H1 (cell line): Measurements from ENCODE around the gene FAHD2B. TPM values are rescaled to one million over a fixed set of nuclear protein-coding genes. Genes with fewer than 3 reads are reported as not detected.
"Not testable (repeated sequence)": the region's sequence is repeated elsewhere in the genome, so short reads cannot be mapped to it uniquely, and the experiment has no call there.

Experiments
- CTCF ChIA-PET: fragments of 300-600 bp; sonication (Branson Sonifier 250); formaldehyde crosslinking; loops from one replicate; lab custom pipeline; 2021; ENCODE audit not compliant: partially characterized antibody; lab: Charles Lee
- POLR2A ChIA-PET: fragments of 300-600 bp; sonication (Branson Sonifier 250); formaldehyde crosslinking; loops from one replicate; lab custom pipeline; 2021; ENCODE audit warnings: inconsistent platforms; ENCODE audit not compliant: partially characterized antibody; lab: Charles Lee
- DNase-seq, 2 experiments: peaks; one replicate each; pipeline versions ENCODE4 v3.0.0 to v3.0.0-alpha.2; 2010 to 2022; ENCODE audit warnings: low spot score in 2 of 2, low read depth in 1 of 2, mixed read lengths in 1 of 2
- FAIRE-seq: peaks from 2 replicates; lab custom pipeline; 2011; peaks lifted over from hg19 to GRCh38; lab: Jason Lieb, UNC
- H2AFZ ChIP-seq: 2 replicates; pipeline ENCODE4 v1.8.1; 2012; ENCODE audit warnings: low read length, inconsistent platforms
- H2AK5ac ChIP-seq: 2 replicates; pipeline ENCODE4 v1.6.1; 2013; ENCODE audit warnings: low read depth, low read length
- H2BK120ac ChIP-seq: replicated peaks from 2 replicates; pipeline ENCODE3; 2013; ENCODE audit warnings: low read depth, low read length, inconsistent platforms
- H2BK12ac ChIP-seq: 2 replicates; pipeline ENCODE4 v1.6.1; 2013; ENCODE audit warnings: low read depth, low read length
- H2BK15ac ChIP-seq: 2 replicates; pipeline ENCODE4 v1.6.1; 2013; ENCODE audit warnings: low read length
- H2BK20ac ChIP-seq: 2 replicates; pipeline ENCODE4 v1.6.1; 2013; ENCODE audit warnings: low read length
- H2BK5ac ChIP-seq: 2 replicates; pipeline ENCODE4 v1.6.1; 2013; ENCODE audit warnings: low read depth, low read length
- H3K14ac ChIP-seq: 2 replicates; pipeline ENCODE4 v1.6.1; 2013; ENCODE audit warnings: inconsistent platforms; ENCODE audit not compliant: insufficient read length
- H3K18ac ChIP-seq: 2 replicates; pipeline ENCODE4 v1.6.1; 2013; ENCODE audit warnings: low read length; ENCODE audit errors: extremely low read depth
- H3K23ac ChIP-seq: 2 replicates; pipeline ENCODE4 v1.6.1; 2013; ENCODE audit warnings: inconsistent platforms; ENCODE audit not compliant: insufficient read length
- H3K23me2 ChIP-seq: 2 replicates; pipeline ENCODE4 v1.6.1; 2013; ENCODE audit warnings: low read depth, low read length
- H3K27ac ChIP-seq: 2 replicates; pipeline ENCODE4 v1.6.1; 2011; ENCODE audit warnings: low read depth, low read length, inconsistent platforms
- H3K27me3 ChIP-seq, 4 experiments: replicated peaks in 1 of 4; 1 replicate in 1 of 4; 2 replicates in 3 of 4; pipeline versions ENCODE4 v1.6.1 to v1.8.1; 2011 to 2013; ENCODE audit warnings: low read length in 3 of 4, mild to moderate bottlenecking in 3 of 4, inconsistent platforms in 2 of 4, mixed read lengths in 2 of 4, moderate library complexity in 1 of 4; ENCODE audit not compliant: control insufficient read depth in 3 of 4, insufficient read depth in 3 of 4; ENCODE audit errors: extremely low read depth in 1 of 4
- H3K36me3 ChIP-seq, 4 experiments: 2 replicates each; pipeline versions ENCODE4 v1.6.1 to v1.8.1; 2011 to 2013; ENCODE audit warnings: mild to moderate bottlenecking in 4 of 4, low read length in 3 of 4, moderate library complexity in 2 of 4, control low read depth in 1 of 4, inconsistent platforms in 1 of 4; ENCODE audit not compliant: insufficient read depth in 4 of 4, control insufficient read depth in 2 of 4
- H3K4ac ChIP-seq: replicated peaks from 2 replicates; pipeline ENCODE3; 2013; ENCODE audit warnings: low read length, low read depth, mixed read lengths, inconsistent platforms; ENCODE audit not compliant: insufficient read length
- H3K4me1 ChIP-seq, 4 experiments: replicated peaks in 1 of 4; 1 replicate in 1 of 4; 2 replicates in 3 of 4; pipeline versions ENCODE4 v1.6.1 to v1.8.1; 2011 to 2013; ENCODE audit warnings: low read length in 3 of 4, inconsistent platforms in 2 of 4, mixed read lengths in 1 of 4; ENCODE audit not compliant: insufficient read depth in 4 of 4, control insufficient read depth in 3 of 4
- H3K4me2 ChIP-seq, 2 experiments: 2 replicates each; pipeline versions ENCODE4 v1.6.1 to v1.8.1; 2011 to 2013; ENCODE audit warnings: low read depth in 2 of 2, low read length in 2 of 2, control low read depth in 1 of 2, inconsistent platforms in 1 of 2, mild to moderate bottlenecking in 1 of 2; ENCODE audit not compliant: insufficient read depth in 1 of 2
- H3K4me3 ChIP-seq, 4 experiments: fragments of 200-600, 300-600 bp in 1 of 4; sonication (generic), shearing (Covaris generic), sonication (Bioruptor Twin) in 1 of 4; 2 replicates each; pipeline versions ENCODE4 v1.5.1 to v1.8.1; 2011 to 2016; ENCODE audit warnings: low read length in 4 of 4, low read depth in 3 of 4, control low read depth in 2 of 4, inconsistent platforms in 2 of 4, mild to moderate bottlenecking in 2 of 4, mixed read lengths in 1 of 4, moderate library complexity in 1 of 4; ENCODE audit not compliant: insufficient read depth in 2 of 4; ENCODE audit errors: extremely low read depth in 1 of 4
- H3K56ac ChIP-seq: replicated peaks from 2 replicates; pipeline ENCODE3; 2013; ENCODE audit warnings: low read depth, mild to moderate bottlenecking, mixed read lengths, low read length, inconsistent platforms; ENCODE audit not compliant: insufficient read length
- H3K79me1 ChIP-seq: 2 replicates; pipeline ENCODE4 v1.6.1; 2013; ENCODE audit warnings: low read depth, low read length, control low read depth
- H3K79me2 ChIP-seq, 2 experiments: 2 replicates each; pipeline versions ENCODE4 v1.6.1 to v1.8.1; 2012 to 2013; ENCODE audit warnings: low read length in 2 of 2, mild to moderate bottlenecking in 2 of 2, inconsistent platforms in 1 of 2; ENCODE audit not compliant: insufficient read depth in 2 of 2, control insufficient read depth in 1 of 2
- H3K9ac ChIP-seq, 4 experiments: replicated peaks in 1 of 4; 1 replicate in 1 of 4; 2 replicates in 3 of 4; pipeline versions ENCODE4 v1.6.1 to v1.8.1; 2011 to 2013; ENCODE audit warnings: low read depth in 3 of 4, low read length in 3 of 4, control low read depth in 2 of 4, mild to moderate bottlenecking in 2 of 4, moderate library complexity in 2 of 4, inconsistent platforms in 1 of 4; ENCODE audit errors: extremely low read depth in 1 of 4
- H3K9me3 ChIP-seq, 2 experiments: 2 replicates each; pipeline versions ENCODE4 v1.6.1 to v1.8.1; 2012 to 2013; ENCODE audit warnings: mild to moderate bottlenecking in 2 of 2, moderate library complexity in 2 of 2, control low read depth in 1 of 2, inconsistent platforms in 1 of 2, low read depth in 1 of 2, low read length in 1 of 2, mixed read lengths in 1 of 2; ENCODE audit not compliant: insufficient read depth in 2 of 2
- H4K20me1 ChIP-seq, 2 experiments: replicated peaks in 1 of 2; 2 replicates each; pipeline versions ENCODE3 to v1.8.1; 2011 to 2013; ENCODE audit warnings: inconsistent platforms in 2 of 2, low read length in 2 of 2, mild to moderate bottlenecking in 1 of 2; ENCODE audit not compliant: insufficient read depth in 2 of 2, control insufficient read depth in 1 of 2
- H4K5ac ChIP-seq: 2 replicates; pipeline ENCODE4 v1.6.1; 2013; ENCODE audit warnings: low read length, low read depth, mixed read lengths, inconsistent platforms; ENCODE audit not compliant: insufficient read length
- H4K8ac ChIP-seq: 2 replicates; pipeline ENCODE4 v1.8.0; 2013; ENCODE audit warnings: mild to moderate bottlenecking, moderate library complexity, low read length, inconsistent platforms; ENCODE audit not compliant: insufficient read depth; ENCODE audit errors: extremely low read depth
- H4K91ac ChIP-seq: replicated peaks from 2 replicates; pipeline ENCODE3; 2013; ENCODE audit warnings: low read length, mixed read lengths, inconsistent platforms; ENCODE audit not compliant: insufficient read length
- WGBS, 2 experiments: shearing (Covaris generic) in 1 of 2; methylation state at CpG; one replicate each; pipeline versions ENCODE4 v1.1.6 to v1.1.7; 2013 to 2015; ENCODE audit warnings: low lambda C conversion rate in 2 of 2, mixed read lengths in 2 of 2, inconsistent platforms in 1 of 2, low coverage in 1 of 2, missing lambda C conversion rate in 1 of 2; ENCODE audit not compliant: insufficient replicate concordance in 2 of 2, insufficient coverage in 1 of 2, insufficient read length in 1 of 2; ENCODE audit errors: extremely low coverage in 1 of 2, missing lambda C conversion rate in 1 of 2; 5-methylcytosine and 5-hydroxymethylcytosine counted together
- polyA plus RNA-seq, 7 experiments: library from polyadenylated mRNA; depleted of rRNA in 3 of 7; stranded (reverse) in 5 of 7; unstranded in 2 of 7; fragments of >200 nt in 5 of 7; fragments of 200-250 nt in 2 of 7; gene quantifications; 1 replicate in 5 of 7; 2 replicates in 1 of 7; 4 replicates in 1 of 7; pipeline versions ENCODE4 v1.2.1 to v1.2.3, GENCODE V29; 2011 to 2013; ENCODE audit warnings: missing spikeins in 2 of 7, mixed read lengths in 2 of 7
- total RNA-seq: library from RNA; stranded (reverse); fragmentation: NEBNext Ultra II Directional; extraction: Animal tissue kit (Norgen Biotek cat#: 25700); gene quantifications from 2 replicates; pipeline ENCODE4 v1.2.1, GENCODE V29; 2021

Gene FAHD2B
- total and polyA plus RNA-seq, 2 of the 8 experiments (the other 6 are each of a cell fraction or from before 2014, with no cell fraction given), result 23.5 to 39.4 TPM

DNA sequence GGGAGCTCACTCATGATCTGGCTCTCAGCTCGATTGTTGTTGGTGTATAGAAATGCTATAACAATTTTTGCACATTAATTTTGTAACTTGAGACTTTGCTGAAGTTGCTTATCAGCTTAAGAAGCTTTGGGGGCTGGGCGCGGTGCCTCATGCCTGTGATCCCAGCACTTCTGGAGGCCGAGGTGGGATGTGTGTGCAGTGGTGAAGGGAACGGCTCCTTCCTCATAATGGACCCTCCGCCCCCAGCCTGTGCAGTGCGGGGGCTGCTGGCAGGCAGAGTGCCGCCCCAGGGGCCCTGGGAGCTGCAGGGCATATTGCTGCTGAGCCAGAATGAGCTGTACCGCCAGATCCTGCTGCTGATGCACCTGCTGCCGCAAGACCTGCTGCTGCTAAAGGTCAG is 13.8 kb downstream of the FAHD2B start:
- H3K18ac ChIP-seq, H2AFZ ChIP-seq, H3K4me3 ChIP-seq, H2BK5ac ChIP-seq, H4K8ac ChIP-seq, H3K79me1 ChIP-seq, H3K4ac ChIP-seq, H3K27ac ChIP-seq, H3K79me2 ChIP-seq, H2BK20ac ChIP-seq, H3K4me2 ChIP-seq, H4K91ac ChIP-seq, H2BK15ac ChIP-seq, H3K23me2 ChIP-seq, H3K14ac ChIP-seq, H4K5ac ChIP-seq, H2BK12ac ChIP-seq, H3K36me3 ChIP-seq, POLR2A ChIA-PET, FAIRE-seq, H3K4me1 ChIP-seq, H3K9me3 ChIP-seq, H2BK120ac ChIP-seq, H2AK5ac ChIP-seq, H3K56ac ChIP-seq, H3K23ac ChIP-seq, H3K9ac ChIP-seq, H3K27me3 ChIP-seq, H4K20me1 ChIP-seq, DNase-seq, CTCF ChIA-PET: not testable (repeated sequence)
- WGBS, 2 experiments, result 94% methylated on average over 7 of the region's 10 CpGs; no CpG with 5 or more reads in 1 of the 2 experiments

DNA sequence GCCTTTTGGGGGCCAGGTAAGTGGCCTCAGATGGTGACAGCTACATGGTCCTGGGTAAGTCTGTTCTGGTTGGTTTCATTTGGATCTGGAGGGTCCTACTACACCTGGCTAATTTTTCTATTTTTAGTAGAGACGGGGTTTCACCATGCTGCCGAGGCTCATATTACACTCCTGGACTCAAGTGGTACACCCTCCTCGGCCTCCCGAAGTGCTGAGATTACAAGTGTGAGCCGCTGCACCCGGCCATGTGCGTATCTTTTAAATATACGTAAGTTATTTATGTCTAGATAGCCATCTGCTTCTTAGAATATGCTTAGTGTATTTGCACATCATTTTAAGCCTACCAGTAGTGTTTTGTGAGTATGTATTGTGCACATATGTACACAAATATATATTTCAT is 17.5 kb downstream of the FAHD2B start:
- CTCF ChIA-PET, H4K8ac ChIP-seq, H4K91ac ChIP-seq, H3K9ac ChIP-seq, H3K27ac ChIP-seq, H3K4me3 ChIP-seq, H4K5ac ChIP-seq, H3K14ac ChIP-seq, H2BK5ac ChIP-seq, H3K23me2 ChIP-seq, H3K9me3 ChIP-seq, H3K18ac ChIP-seq, H2BK20ac ChIP-seq, DNase-seq, H3K79me2 ChIP-seq, H3K4ac ChIP-seq, H2BK15ac ChIP-seq, H3K23ac ChIP-seq, H3K4me2 ChIP-seq, H3K27me3 ChIP-seq, H3K36me3 ChIP-seq, H2AFZ ChIP-seq, FAIRE-seq, H2BK12ac ChIP-seq, H3K56ac ChIP-seq, H2AK5ac ChIP-seq, POLR2A ChIA-PET, H3K4me1 ChIP-seq, H4K20me1 ChIP-seq, H3K79me1 ChIP-seq, H2BK120ac ChIP-seq: not testable (repeated sequence)
- 92% methylated on average over 8 of the region's 8 CpGs; no CpG with 5 or more reads in 1 of the 2 experiments for WGBS, 2 experiments
